BLaER1 (cell line): ENCODE results near the gene VWA8.

Source experiments
- H3K27ac ChIP-seq: shearing (Covaris generic); formaldehyde crosslinking; 2 replicates; pipeline ENCODE4 v1.8.1; 2022
- H3K27me3 ChIP-seq: shearing (Covaris generic); formaldehyde crosslinking; 2 replicates; pipeline ENCODE4 v1.8.1; 2022
- H3K36me3 ChIP-seq: shearing (Covaris generic); formaldehyde crosslinking; 2 replicates; pipeline ENCODE4 v1.8.1; 2022
- H3K4me1 ChIP-seq: shearing (Covaris generic); formaldehyde crosslinking; 2 replicates; pipeline ENCODE4 v1.8.1; 2022
- H3K4me2 ChIP-seq: shearing (Covaris generic); formaldehyde crosslinking; 2 replicates; pipeline ENCODE4 v1.8.1; 2022
- H3K4me3 ChIP-seq: shearing (Covaris generic); formaldehyde crosslinking; 2 replicates; pipeline ENCODE4 v1.8.1; 2022
- H3K9ac ChIP-seq: shearing (Covaris generic); formaldehyde crosslinking; 2 replicates; pipeline ENCODE4 v1.8.1; 2022
- H3K9me3 ChIP-seq: shearing (Covaris generic); formaldehyde crosslinking; 2 replicates; pipeline ENCODE4 v1.8.1; 2022
- H4K20me1 ChIP-seq: shearing (Covaris generic); formaldehyde crosslinking; 2 replicates; pipeline ENCODE4 v1.8.1; 2022
- Cebpa-rat ChIP-seq: shearing (Covaris generic); IDR thresholded peaks from 2 replicates; pipeline ENCODE4 v1.8.1; 2022

VWA8 gene

DNA sequence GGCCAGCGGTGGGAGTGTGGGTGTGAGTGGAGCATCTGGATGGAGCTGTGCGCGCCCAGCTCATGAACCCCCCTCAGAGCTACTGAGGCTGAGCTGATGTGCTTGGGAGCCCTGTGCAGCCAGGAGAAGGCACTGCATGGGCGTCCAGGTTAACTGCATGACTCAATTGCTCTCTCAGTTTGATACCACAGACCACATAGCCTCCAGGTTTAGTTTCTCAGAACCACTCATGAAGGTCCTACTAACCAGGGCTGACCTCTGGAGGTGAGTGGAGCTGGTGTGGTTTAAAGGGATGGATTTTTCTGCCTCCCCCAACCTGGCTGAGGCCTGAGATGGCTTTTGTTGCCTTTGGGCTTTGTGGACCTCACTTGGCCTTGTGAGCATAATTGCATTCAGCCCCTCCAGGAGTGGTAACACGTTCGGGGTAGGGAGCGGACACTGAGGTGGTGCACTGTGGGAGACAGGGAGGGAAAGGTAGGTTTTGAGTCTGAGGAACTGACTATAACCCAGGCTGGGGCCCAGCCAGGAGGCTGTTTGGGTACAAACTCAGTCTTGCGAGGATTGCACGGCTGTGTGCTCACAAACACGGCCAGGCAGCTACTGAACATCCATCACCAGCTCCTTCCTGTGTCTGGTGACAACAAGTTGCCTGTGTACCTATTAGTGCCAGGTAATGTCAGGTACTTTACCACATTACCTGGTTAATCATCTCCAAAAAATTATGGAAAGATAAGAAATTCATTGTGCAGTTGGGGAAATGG lies 406.1 kb downstream of the VWA8 start:
- no peak overlapping the region for H3K27ac ChIP-seq
- H3K9ac ChIP-seq, result no peak overlapping the region
- H3K4me1 ChIP-seq, result no peaks in the 10 kb centered on the region
- H3K4me3 ChIP-seq, result no peak overlapping the region
- H3K36me3 ChIP-seq, result no peaks in the 10 kb centered on the region
- no peak overlapping the region for H3K4me2 ChIP-seq
- no peaks in the 10 kb centered on the region for H3K9me3 ChIP-seq
- TF ChIP-seq Cebpa-rat, result no peak
- H4K20me1 ChIP-seq, result no peaks in the 10 kb centered on the region
- no peaks in the 10 kb centered on the region for H3K27me3 ChIP-seq

- TF ChIP-seq Cebpa-rat, result no peak
- no peak overlapping the region for H3K4me3 ChIP-seq
- H3K9me3 ChIP-seq, result no peaks in the 10 kb centered on the region
- no peak overlapping the region for H3K27ac ChIP-seq
- H3K27me3 ChIP-seq, result no peaks in the 10 kb centered on the region
- no peaks in the 10 kb centered on the region for H4K20me1 ChIP-seq
- H3K4me2 ChIP-seq, result no peak overlapping the region
- no peaks in the 10 kb centered on the region for H3K36me3 ChIP-seq
- no peak overlapping the region for H3K9ac ChIP-seq
- no peaks in the 10 kb centered on the region for H3K4me1 ChIP-seq
Measured at GRCh38 chr13:41554180-41554579, 406.7 kb downstream of the VWA8 start.

- no peak for TF ChIP-seq Cebpa-rat
- H3K36me3 ChIP-seq, result no peaks in the 10 kb centered on the region
- H3K9ac ChIP-seq, result no peak overlapping the region
- no peaks in the 10 kb centered on the region for H3K27me3 ChIP-seq
- H3K4me3 ChIP-seq, result no peak overlapping the region
- no peak overlapping the region for H3K4me2 ChIP-seq
- H3K9me3 ChIP-seq, result no peaks in the 10 kb centered on the region
- no peak overlapping the region for H3K27ac ChIP-seq
- no peaks in the 10 kb centered on the region for H4K20me1 ChIP-seq
- no peaks in the 10 kb centered on the region for H3K4me1 ChIP-seq
Measured at GRCh38 chr13:41552031-41552430, 408.9 kb downstream of the VWA8 start.

- TF ChIP-seq Cebpa-rat, result no peak
- H3K4me3 ChIP-seq, result no peak overlapping the region
- H3K27ac ChIP-seq, result no peak overlapping the region
- H3K4me1 ChIP-seq, result no peaks in the 10 kb centered on the region
- H3K9ac ChIP-seq, result no peak overlapping the region
- H3K9me3 ChIP-seq, result no peaks in the 10 kb centered on the region
- no peaks in the 10 kb centered on the region for H4K20me1 ChIP-seq
- no peak overlapping the region for H3K4me2 ChIP-seq
- H3K27me3 ChIP-seq, result no peaks in the 10 kb centered on the region
- H3K36me3 ChIP-seq, result no peaks in the 10 kb centered on the region
Measured at GRCh38 chr13:41550276-41550675, 410.6 kb downstream of the VWA8 start.

- Histone ChIP-seq H3K27me3 (no peaks in the 10 kb centered on the region), H3K4me2 (no peak overlapping the region), H3K27ac (no peak overlapping the region), H3K4me1 (no peaks in the 10 kb centered on the region), H4K20me1 (no peaks in the 10 kb centered on the region), H3K9ac (no peak overlapping the region), H3K4me3 (no peak overlapping the region), H3K36me3 (no peaks in the 10 kb centered on the region), H3K9me3 (no peaks in the 10 kb centered on the region)
- TF ChIP-seq Cebpa-rat, result no peak
Measured at GRCh38 chr13:41549491-41549890, 411.4 kb downstream of the VWA8 start.

GRCh38 chr13:41548910-41549309 lies 412.0 kb downstream of the VWA8 start:
- Histone ChIP-seq H3K9ac (no peak overlapping the region), H3K27ac (no peak overlapping the region), H3K4me1 (no peaks in the 10 kb centered on the region), H3K36me3 (no peaks in the 10 kb centered on the region), H4K20me1 (no peaks in the 10 kb centered on the region), H3K4me2 (no peak overlapping the region), H3K9me3 (peaks cover 1% of the 10 kb centered on the region; the same call in 1 of the 2 replicates), H3K27me3 (no peaks in the 10 kb centered on the region), H3K4me3 (no peak overlapping the region)
- TF ChIP-seq Cebpa-rat, result no peak

DNA sequence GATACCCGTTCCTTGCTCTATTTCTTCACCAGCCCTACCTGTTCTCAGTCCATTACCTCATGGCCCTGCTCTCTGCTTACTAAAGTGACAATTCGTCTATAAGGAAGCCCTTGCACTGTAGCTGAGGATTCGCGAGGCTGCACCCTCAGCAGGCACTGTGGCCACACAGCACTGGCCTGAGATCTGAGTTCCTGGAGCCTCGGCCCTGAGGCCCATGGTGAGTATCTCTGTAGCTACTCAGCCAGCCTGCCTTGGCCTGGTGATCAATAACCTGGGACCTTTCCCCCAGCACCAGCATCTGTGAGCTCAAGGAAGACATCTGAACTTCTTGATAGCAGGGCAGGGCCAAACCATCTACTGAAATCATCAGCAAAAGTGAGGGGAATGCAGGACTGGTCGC lies 412.9 kb downstream of the VWA8 start:
- Histone ChIP-seq H4K20me1 (no peaks in the 10 kb centered on the region), H3K4me2 (no peak overlapping the region), H3K27ac (no peak overlapping the region), H3K27me3 (no peaks in the 10 kb centered on the region), H3K4me3 (no peak overlapping the region), H3K4me1 (no peaks in the 10 kb centered on the region), H3K9ac (no peak overlapping the region), H3K9me3 (peaks cover 10% of the 10 kb centered on the region), H3K36me3 (no peaks in the 10 kb centered on the region)
- TF ChIP-seq Cebpa-rat, result no peak

DNA sequence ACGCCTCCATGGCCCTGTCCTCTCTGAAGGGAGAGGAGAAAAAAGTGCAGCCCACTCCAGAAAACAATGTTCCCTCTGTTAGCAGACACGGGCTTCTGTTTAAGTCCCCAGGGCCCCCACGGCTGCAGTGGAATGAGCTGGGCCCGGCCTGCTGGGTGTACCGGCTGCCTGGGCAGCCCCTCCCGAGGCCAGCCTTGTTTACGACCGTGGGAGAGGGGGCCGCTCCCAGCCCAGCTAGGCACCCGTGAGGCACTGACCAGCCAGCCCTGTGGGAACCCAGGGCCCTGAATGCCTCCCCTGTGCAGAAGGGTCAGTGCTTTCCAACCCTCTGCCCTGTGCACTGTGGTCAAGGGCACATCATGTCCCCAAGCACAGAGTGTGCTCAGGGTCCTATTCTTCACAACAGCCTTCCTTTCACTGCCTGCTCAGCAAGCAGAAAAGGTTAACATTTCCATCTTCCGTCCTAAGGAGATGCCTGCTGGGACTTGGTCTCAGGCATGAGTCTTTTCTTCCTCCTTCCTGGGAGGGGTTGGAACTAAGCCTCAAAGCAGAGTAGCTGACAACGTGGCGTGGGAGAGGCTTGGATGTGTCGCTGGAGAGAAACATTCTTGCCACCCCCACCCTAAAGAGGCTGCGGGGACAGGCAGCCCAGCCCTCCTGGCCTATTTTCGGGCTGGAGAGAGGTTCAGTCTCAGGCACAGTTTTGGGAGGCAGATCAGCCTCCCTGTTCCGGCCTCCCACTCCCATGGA lies 413.5 kb downstream of the VWA8 start:
- H3K4me2 ChIP-seq, result no peak overlapping the region
- no peak for TF ChIP-seq Cebpa-rat

GRCh38 chr13:41546372-41547190 lies 414.3 kb downstream of the VWA8 start:
- H3K9ac ChIP-seq, result no peak overlapping the region
- no peak overlapping the region for H3K4me3 ChIP-seq
- H4K20me1 ChIP-seq, result no peaks in the 10 kb centered on the region
- H3K27ac ChIP-seq, result no peak overlapping the region
- no peaks in the 10 kb centered on the region for H3K36me3 ChIP-seq
- no peaks in the 10 kb centered on the region for H3K27me3 ChIP-seq
- no peak overlapping the region for H3K4me2 ChIP-seq
- peaks cover 20% of the 10 kb centered on the region for H3K9me3 ChIP-seq
- TF ChIP-seq Cebpa-rat, result no peak
- no peaks in the 10 kb centered on the region for H3K4me1 ChIP-seq

More for the DNA sequence above, 413.5 kb downstream of the VWA8 start:
- Histone ChIP-seq H4K20me1 (no peaks in the 10 kb centered on the region), H3K27ac (no peak overlapping the region), H3K27me3 (no peaks in the 10 kb centered on the region), H3K4me1 (no peaks in the 10 kb centered on the region), H3K9ac (no peak overlapping the region), H3K4me3 (no peak overlapping the region), H3K36me3 (no peaks in the 10 kb centered on the region), H3K9me3 (peaks cover 15% of the 10 kb centered on the region)

DNA sequence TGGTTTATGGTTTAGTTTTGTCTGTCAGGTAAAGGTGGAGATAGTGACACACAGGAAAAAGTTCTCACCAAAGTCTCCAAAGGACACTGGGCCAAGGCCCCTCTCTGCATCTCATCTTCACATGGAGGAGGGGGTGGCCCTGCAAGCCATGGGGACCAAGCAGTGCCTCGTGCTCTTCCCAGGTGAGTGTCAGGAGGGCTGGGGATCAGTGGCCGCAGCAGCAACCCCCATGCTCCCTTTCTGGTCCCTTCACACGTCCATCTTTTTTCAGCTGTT lies 415.5 kb downstream of the VWA8 start:
- Histone ChIP-seq H3K9me3 (peaks cover 20% of the 10 kb centered on the region), H3K4me2 (no peak overlapping the region), H3K27ac (no peak overlapping the region), H3K36me3 (no peaks in the 10 kb centered on the region), H4K20me1 (no peaks in the 10 kb centered on the region), H3K4me1 (no peaks in the 10 kb centered on the region), H3K27me3 (no peaks in the 10 kb centered on the region), H3K4me3 (no peak overlapping the region), H3K9ac (no peak overlapping the region)
- TF ChIP-seq Cebpa-rat, result no peak
